HG03103 (cell line): Measurements from ENCODE around the gene PRDM16.

Experiments used
- ATAC-seq: cut with Tn5 transposase; IDR thresholded peaks from one replicate; pipeline ENCODE4 v1.9.1; 2021; ENCODE audit warnings: low read depth; ENCODE audit not compliant: unreplicated experiment

The PRDM16 gene

GRCh38 chr1:3356827-3357460 lies 287.9 kb downstream of the PRDM16 start:
- ATAC-seq, result no peak

GRCh38 chr1:3357526-3358297 lies 288.7 kb downstream of the PRDM16 start:
- no peak for ATAC-seq

GRCh38 chr1:3359351-3359750 lies 290.3 kb downstream of the PRDM16 start:
- ATAC-seq, result no peak

GRCh38 chr1:3359756-3360440 lies 290.9 kb downstream of the PRDM16 start:
- no peak for ATAC-seq

GRCh38 chr1:3360646-3361257 lies 291.7 kb downstream of the PRDM16 start:
- ATAC-seq, result no peak

- no peak for ATAC-seq
These were observed 294.0 kb downstream of the PRDM16 start for GRCh38 chr1:3363023-3363422.

GRCh38 chr1:3363756-3364155 lies 294.8 kb downstream of the PRDM16 start:
- no peak for ATAC-seq

- no peak for ATAC-seq
These were observed 295.5 kb downstream of the PRDM16 start for GRCh38 chr1:3364551-3364950.

GRCh38 chr1:3364983-3365382 lies 296.0 kb downstream of the PRDM16 start:
- ATAC-seq, result no peak

GRCh38 chr1:3365523-3366125 lies 296.6 kb downstream of the PRDM16 start:
- ATAC-seq, result no peak

- no peak for ATAC-seq
These were observed 297.4 kb downstream of the PRDM16 start for GRCh38 chr1:3366126-3367051.

- ATAC-seq, result no peak
These were observed 298.4 kb downstream of the PRDM16 start for GRCh38 chr1:3367376-3367775.

- ATAC-seq, result no peak
These were observed 299.1 kb downstream of the PRDM16 start for GRCh38 chr1:3368059-3368458.

GRCh38 chr1:3368711-3369445 lies 299.9 kb downstream of the PRDM16 start:
- no peak for ATAC-seq

GRCh38 chr1:3369446-3370076 lies 300.6 kb downstream of the PRDM16 start:
- no peak for ATAC-seq

GRCh38 chr1:3370856-3371703 lies 302.1 kb downstream of the PRDM16 start:
- no peak for ATAC-seq

GRCh38 chr1:3372317-3372716 lies 303.3 kb downstream of the PRDM16 start:
- no peak for ATAC-seq

GRCh38 chr1:3373175-3373574 lies 304.2 kb downstream of the PRDM16 start:
- ATAC-seq, result no peak
